ENCODE measurements around the gene PRAMEF2.
"Not testable (repeated sequence)": the region's sequence is repeated elsewhere in the genome, so short reads cannot be mapped to it uniquely, and the experiment has no call there.

PRAMEF2 gene, protein sequence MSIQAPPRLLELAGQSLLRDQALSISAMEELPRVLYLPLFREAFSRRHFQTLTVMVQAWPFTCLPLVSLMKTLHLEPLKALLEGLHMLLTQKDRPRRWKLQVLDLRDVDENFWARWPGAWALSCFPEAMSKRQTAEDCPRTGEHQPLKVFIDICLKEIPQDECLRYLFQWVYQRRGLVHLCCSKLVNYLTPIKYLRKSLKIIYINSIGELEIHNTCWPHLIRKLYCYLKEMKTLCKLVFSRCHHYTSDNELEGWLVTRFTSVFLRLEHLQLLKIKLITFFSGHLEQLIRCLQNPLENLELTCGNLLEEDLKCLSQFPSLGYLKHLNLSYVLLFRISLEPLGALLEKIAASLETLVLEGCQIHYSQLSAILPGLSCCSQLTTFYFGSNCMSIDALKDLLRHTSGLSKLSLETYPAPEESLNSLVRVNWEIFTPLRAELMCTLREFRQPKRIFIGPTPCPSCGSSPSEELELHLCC

GRCh38 chr1:12856786-12857185, at the start of gene PRAMEF2:
PRAMEF2 (plus strand) TSS chr1:12857086; CDS start chr1:12859010, 1,924 bp downstream.
- not testable (repeated sequence) for DNase-seq

- DNase-seq, result no peak
These were observed 47.0 kb upstream of the PRAMEF2 start for GRCh38 chr1:12809933-12810332.

- DNase-seq, result no peak
These were observed 46.0 kb upstream of the PRAMEF2 start for GRCh38 chr1:12810691-12811408.

DNA sequence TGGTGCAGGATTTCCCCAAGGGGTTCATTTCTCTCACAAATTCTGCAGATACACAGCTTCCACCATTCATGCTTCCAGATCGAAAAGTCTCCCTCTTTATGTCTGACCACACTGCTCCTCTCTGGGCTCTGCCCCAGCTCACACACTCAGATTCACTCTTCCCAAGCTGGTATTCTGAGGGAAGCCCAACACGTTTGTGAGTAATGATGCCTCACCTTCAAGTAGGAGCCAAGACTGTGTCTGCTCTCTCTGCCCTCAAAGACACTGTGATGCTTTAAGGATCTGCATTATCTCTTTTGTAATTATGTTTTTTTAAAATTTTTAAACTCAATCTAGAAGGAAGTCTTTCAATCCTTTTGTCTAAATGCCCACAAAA, 45.5 kb upstream of the PRAMEF2 start:
- DNase-seq, result no peak

DNA sequence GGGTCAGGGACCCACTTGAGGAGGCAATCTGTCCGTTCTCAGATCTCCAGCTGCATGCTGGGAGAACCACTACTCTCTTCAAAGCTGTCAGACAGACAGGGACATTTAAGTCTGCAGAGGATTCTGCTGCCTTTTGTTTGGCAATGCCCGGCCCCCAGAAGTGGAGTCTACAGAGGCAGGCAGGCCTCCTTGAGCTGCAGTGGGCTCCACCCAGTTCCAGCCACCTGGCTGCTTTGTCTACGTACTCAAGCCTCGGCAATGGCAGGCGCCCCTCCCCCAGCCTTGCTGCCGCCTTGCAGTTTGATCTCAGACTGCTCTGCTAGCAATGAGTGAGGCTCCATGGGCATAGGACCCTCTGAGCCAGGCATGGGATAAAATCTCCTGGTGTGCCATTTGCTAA, 37.8 kb upstream of the PRAMEF2 start:
- DNase-seq, result peak in 1 of 2 experiments; percentile 4

DNA sequence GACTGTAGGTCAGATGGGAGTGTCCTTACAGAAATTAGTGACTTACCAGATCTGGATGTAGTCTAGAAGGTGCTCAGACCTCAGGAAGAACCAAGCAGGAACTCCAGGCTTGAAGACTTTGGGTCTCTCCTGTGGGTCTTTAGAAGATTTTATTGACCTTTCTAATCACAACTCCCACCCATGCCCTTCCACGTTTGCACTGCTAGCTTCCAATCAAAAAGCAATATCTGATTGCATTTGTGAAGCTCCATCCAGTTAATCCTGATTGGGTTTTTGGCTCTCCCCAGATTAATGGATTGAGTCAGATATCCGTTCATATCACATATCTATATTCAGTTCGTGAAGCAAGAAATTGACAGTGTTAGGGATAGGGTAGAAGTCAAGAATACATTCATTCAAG, 25.6 kb upstream of the PRAMEF2 start, which contains the start of gene PRAMEF11:
Gene PRAMEF11 (minus strand): TSS at position 101 of the 400 bp plus-strand sequence. CDS start 2,621 bp downstream, outside the sequence.
- not testable (repeated sequence) for DNase-seq

GRCh38 chr1:12833251-12833650, 23.6 kb upstream of the PRAMEF2 start:
- DNase-seq, result not testable (repeated sequence)

GRCh38 chr1:12848620-12849019, 8.3 kb upstream of the PRAMEF2 start, which contains the start of gene HNRNPCL1:
HNRNPCL1 (minus strand) TSS chr1:12848720; CDS start chr1:12848289, 431 bp downstream.
- DNase-seq, result not testable (repeated sequence)

DNA sequence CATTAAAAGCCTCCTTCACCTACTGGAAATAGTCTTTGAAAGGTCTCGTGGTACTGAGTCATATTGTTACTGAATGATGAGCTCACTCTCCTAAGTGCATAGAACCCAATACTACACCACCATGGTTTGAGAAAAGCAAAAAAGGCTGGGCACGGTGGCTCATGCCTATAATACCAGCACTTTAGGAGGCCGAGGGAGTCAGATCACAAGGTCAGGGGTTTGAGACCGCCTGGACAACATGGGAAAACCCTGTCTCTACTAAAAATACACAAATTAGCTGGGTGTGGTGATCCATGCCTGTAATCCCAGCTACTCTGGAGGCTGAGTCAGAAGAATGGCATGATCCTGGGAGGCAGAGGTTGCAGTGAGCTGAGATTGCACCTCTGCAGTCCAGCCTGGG, 5.1 kb upstream of the PRAMEF2 start:
- DNase-seq, result no peak

- not testable (repeated sequence) for DNase-seq
These were observed 6.4 kb downstream of the PRAMEF2 start for GRCh38 chr1:12863131-12863880.

GRCh38 chr1:12878453-12878852, 21.6 kb downstream of the PRAMEF2 start:
- DNase-seq, result not testable (repeated sequence)

GRCh38 chr1:12886101-12886500, 29.2 kb downstream of the PRAMEF2 start, which contains the start of gene PRAMEF4:
PRAMEF4 (minus strand) TSS chr1:12886201; CDS start chr1:12883394, 2,807 bp downstream.
- DNase-seq, result not testable (repeated sequence)

GRCh38 chr1:12898170-12898569, 41.3 kb downstream of the PRAMEF2 start, which contains the start of gene PRAMEF10:
PRAMEF10 (minus strand) TSS chr1:12898270; CDS start chr1:12895847, 2,423 bp downstream.
- DNase-seq, result not testable (repeated sequence)

- not testable (repeated sequence) for DNase-seq
These were observed 42.3 kb downstream of the PRAMEF2 start for GRCh38 chr1:12899186-12899585.

GRCh38 chr1:12903793-12904572, 47.1 kb downstream of the PRAMEF2 start:
- not testable (repeated sequence) for DNase-seq

Data from SHP77 (cell line).